ENCODE measurements around the gene ZNF736.

GRCh38 chr7:64359543-64359942, 45.8 kb downstream of the ZNF736 start:
- TF ChIP-seq, protein P1, sequence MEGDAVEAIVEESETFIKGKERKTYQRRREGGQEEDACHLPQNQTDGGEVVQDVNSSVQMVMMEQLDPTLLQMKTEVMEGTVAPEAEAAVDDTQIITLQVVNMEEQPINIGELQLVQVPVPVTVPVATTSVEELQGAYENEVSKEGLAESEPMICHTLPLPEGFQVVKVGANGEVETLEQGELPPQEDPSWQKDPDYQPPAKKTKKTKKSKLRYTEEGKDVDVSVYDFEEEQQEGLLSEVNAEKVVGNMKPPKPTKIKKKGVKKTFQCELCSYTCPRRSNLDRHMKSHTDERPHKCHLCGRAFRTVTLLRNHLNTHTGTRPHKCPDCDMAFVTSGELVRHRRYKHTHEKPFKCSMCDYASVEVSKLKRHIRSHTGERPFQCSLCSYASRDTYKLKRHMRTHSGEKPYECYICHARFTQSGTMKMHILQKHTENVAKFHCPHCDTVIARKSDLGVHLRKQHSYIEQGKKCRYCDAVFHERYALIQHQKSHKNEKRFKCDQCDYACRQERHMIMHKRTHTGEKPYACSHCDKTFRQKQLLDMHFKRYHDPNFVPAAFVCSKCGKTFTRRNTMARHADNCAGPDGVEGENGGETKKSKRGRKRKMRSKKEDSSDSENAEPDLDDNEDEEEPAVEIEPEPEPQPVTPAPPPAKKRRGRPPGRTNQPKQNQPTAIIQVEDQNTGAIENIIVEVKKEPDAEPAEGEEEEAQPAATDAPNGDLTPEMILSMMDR (IDR thresholded peaks at IDR 0.05) = no peak
- no peak for TF ChIP-seq POLR2A (IDR thresholded peaks at IDR 0.05)
